LHCN-M2 (cell line): ENCODE data around the gene WDR64. TPM values are rescaled to one million over a fixed set of nuclear protein-coding genes. Genes with fewer than 3 reads are reported as not detected.

ENCODE experiments used
- DNase-seq: peaks from one replicate; pipeline ENCODE4 v3.0.0-alpha.2; 2012; ENCODE audit warnings: low read depth
- total RNA-seq: library from RNA; depleted of rRNA; stranded (reverse); fragments of >200 nt; gene quantifications from 2 replicates; pipeline ENCODE4 v1.2.3, GENCODE V29; 2014; rRNA removed

WDR64 gene
- total RNA-seq, 1 experiment from 2014 or later, result not detected

DNA sequence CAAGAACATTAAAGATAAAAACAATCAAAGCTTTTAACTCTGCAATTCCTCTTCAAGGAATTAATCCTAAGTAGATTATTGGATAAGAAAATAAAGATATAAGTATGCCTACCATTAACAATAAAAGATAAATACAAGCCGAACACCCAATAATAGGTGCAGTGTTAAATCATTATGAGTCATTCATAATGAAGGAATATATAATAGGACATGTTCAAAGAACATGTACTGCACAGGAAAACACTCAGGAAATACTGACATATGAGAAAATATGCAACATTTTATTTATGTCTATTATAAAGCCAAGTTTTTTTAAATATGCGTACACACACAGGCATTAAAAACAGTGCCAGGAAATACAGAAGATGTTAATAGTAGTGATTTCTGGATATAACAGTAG lies 184.9 kb downstream of the WDR64 start:
- no peak for DNase-seq

DNA sequence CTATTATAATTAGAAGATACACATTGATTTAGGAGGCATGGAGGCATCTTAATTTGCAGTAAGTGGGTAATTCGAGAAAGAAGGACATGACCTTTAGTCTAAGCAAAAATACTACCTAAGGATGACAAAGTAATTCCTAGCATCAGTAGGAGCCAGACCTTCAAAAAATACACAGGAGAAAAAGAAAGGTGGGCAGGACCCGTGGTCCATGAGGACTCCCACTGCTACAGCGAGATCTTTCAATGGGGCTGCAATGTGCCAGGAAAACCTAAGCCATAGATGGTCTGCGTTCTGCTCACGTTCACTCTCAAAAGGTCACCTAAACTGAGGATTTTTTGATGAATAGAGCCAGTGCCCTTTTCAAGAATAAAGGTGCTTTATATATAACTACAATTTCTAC lies 185.3 kb downstream of the WDR64 start:
- no peak for DNase-seq

DNA sequence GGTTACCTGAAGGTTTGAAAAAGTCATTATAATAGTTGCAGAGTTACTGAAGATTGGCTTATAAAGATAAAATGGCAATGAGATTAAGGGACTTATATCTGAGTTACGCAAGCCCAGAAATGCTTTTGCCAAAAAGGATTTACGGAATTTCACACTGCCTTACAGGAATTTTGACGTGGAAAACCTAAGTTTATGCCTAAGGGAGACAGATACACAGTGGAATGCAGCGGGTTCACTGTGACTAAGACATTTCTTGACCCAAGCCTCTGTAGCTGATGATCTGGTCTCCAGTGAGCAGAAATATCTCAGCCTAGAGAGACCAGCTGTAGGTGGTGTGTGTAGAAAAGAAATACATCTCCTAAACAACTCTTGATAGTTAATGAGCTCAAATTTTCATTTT lies 185.8 kb downstream of the WDR64 start:
- peak; percentile 73 for DNase-seq

DNA sequence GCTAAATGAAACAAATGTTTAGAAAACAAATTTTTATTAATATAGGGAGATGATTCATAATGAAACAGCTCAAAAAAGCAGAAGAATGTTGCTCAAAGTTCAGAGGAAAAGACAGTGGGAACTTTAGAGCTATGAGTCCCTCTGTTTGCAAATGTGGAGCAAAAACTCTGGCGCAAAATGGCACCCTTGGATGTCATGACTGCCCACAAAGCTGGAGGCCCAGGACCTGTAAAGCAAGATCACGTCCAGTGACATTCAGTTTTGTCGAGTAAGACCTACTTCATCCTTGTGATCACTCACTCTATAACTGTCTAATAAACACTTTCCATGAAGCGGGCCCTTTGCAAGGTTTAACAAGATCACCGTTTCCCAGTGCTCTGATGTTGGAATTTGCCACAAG lies 186.8 kb downstream of the WDR64 start:
- DNase-seq, result peak; percentile 22

DNA sequence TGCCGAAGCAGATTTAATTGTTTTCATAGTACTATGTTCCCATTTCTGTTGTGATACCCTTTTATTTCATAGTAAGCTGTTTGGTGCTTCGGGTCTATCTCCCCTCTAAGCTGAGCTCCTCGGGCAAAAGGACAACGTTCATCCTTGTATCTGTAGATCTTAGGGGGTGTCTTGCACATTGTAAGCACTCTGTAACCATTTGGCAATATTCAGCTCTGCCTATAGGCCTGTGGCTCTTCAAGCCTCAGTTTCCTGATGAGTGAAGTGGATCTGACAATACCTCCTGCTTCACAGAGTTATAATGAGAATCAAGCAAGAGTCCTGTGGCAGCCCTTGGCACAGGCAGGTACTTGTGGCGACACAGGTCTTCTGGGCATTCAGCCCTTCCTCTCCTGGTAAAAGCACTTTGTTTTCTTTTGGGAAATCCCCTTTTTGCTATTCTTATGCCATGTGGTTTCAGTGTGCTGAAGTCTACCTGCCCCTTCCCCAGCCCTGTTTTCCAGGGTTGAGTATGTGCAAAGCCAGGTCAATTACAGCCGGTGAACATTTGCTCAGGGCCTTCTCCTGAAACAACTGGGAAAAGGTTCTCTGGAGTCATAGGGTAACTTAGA lies 187.4 kb downstream of the WDR64 start:
- no peak for DNase-seq

DNA sequence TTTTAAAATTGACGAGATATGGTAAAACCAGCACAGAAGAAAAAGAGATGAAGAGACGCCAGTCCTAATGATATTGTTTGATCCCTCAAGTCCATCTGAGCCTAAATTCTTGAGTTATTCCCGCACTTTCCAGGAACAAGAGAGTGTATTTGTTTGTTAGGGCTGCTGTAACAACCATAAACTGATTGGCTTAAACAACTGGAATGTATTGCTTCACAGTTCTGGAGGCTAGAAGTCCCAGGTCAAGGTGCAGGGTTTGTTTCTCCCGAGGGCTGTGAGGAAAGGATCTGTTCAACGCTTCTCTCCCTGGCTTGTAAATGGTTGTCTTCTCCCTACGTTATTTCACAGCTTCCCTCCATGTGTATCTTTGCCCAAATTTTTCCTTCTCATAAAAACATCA lies 188.1 kb downstream of the WDR64 start:
- DNase-seq, result no peak

DNA sequence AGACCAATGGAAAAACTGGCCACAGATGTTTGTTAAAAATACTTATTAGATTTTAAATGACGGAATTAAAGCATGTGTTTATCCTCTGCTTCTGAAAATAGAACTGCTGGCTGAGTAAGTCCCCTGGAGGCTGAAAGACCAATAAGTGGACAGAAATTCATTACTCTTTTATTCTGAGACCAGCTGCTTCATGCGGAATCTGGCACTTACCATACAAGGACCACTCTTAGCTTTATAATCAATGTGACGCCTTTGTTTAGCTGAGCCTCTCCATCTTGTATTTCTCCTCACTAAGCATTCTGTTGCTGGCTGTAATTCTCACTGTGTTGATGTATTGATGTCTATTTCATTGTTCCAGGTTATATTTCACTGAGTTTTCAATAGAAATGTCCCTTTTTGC lies 189.6 kb downstream of the WDR64 start:
- no peak for DNase-seq

DNA sequence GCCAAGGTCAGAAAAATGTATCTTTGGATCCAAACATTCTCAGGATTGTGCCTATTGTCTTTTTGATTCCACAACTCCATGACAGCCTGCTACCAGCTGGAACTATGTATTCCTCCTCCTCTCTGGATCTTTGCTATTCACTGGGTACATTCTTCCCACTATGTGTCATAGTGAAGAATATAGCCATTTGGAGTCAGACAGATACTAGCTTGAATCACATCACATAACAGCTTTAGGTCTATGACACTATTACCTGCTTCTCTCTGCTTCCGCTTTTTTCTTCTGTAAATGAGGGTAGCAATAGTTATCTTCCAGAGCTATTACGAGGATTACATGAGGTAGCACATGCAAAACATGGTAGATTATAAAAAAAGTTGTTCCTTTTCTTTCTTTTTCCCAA lies 190.5 kb downstream of the WDR64 start:
- DNase-seq, result peak; percentile 42

DNA sequence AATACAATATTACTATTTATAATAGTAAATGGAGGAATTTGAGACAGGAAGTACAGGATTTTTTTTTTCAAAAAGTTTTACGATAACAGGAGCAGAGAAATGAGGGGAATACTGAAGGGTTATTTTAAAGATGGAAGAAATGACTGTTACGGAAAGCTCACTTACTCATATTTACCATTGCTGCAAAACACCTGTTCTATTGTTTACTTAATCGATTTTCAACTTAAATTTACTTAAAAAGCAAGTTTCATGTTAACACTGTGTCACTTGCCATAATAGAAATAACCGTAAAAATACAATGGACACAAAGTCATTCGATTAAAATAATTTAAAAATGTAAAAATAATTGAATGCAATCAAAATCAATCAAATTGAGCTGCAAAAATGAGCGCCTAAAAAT lies 192.5 kb downstream of the WDR64 start:
- DNase-seq, result no peak

DNA sequence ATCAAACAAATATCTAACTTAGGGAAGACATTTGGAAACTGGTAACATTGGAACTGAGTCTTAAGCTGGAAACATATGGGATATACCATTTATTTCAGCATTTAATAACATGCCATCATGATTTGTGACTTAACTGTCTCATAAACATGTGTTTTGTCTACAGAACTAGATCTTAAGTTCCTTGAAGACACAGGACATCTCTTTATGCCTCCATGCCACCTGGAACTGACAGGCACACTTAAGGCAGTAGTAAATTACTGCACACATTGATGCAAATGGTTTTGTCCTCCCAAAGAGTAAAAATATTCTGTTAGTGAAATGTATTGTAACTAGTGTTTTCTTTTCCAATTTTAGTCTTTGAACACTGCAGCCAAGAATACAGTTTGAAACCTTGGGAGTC lies 194.3 kb downstream of the WDR64 start:
- DNase-seq, result no peak

DNA sequence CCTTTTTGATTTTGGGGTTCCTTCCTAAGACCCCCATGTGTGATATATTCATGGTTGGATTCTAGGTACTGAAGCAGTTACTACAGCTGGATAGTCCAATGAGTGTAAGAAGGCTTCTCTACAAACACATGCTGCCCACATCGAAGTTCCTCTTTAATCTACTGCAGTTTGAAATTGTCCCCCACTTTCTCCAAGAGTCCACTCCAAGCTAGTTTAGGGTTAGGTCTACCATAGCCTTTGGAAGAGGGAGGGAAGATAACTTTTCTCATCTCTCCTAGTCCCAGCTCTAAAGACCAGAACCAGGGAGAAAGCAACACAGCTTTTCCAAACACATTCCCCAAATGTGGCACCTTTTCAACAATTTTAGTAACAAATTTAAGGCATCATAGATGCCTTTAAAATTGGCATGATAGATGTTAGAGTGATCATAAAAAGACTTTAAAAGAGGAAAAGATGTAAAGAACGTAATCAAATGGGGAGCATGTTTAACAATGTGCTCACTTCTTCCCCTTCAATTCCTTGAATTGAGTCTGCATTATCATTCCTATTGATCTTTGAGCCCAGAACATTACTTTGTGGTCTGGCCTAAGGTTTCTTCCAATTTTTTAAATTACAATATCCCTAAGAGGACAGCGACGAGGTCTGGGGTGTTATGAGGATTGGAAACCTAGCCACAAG lies 194.9 kb downstream of the WDR64 start:
- no peak for DNase-seq

DNA sequence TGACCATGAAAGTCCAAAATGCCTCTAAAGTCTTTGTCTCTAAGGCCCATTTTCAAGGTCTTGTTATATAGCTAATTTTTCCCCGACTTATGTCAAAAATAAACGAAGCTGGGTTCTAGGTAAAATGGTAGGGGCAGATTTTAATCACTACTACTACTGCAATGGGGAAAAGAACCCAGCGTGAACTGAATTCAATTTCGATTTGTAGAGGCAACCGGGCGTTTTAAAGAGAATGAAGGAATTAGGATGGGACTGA lies 195.4 kb downstream of the WDR64 start:
- no peak for DNase-seq

DNA sequence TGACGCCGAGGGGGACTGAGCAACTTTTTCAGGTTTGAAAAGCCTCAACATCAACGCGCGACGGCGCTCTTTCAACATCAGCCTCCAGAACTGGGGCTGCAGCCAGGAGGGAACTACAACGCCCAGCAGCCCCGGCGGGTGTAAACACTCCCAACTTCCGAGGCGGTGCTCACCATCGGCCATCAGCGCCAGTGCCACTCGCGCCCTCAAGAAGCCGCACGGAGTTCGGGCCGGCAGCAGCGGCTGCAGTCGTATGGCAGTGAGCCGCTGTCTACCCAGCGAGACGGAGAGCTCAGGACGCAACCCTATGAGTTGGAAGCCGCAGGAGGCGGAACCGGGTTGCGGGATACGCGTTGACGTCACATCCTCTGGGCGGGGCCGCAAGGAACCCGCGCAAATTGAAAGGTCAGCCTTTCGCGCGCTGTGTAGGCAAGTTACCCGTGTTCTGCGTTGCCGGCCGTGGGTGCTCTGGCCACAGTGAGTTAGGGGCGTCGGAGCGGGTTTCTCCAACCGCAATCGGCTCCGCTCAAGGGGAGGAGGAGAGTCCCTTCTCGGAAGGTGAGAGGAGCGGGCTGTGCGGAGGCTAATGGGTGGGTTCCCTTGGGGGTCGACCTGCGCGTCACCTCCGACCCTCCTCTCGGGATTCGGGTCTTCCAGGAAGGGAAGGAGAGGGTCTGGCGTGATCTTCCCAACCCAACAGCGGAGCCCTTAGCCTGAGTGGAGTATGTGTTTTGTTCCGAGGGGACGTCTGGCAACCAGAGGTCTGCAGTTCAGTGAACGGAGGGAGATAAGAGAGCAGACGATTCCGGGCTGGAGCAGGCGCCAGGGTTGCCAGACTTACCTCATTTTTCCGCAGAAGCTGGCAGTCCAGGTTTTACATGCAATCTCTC lies 196.0 kb downstream of the WDR64 start, which contains the start of gene EXO1:
Gene EXO1 (plus strand): TSS at position 409 of the 890 bp plus-strand sequence. CDS start 2,222 bp downstream, outside the sequence.
- DNase-seq, result peak; percentile 93

DNA sequence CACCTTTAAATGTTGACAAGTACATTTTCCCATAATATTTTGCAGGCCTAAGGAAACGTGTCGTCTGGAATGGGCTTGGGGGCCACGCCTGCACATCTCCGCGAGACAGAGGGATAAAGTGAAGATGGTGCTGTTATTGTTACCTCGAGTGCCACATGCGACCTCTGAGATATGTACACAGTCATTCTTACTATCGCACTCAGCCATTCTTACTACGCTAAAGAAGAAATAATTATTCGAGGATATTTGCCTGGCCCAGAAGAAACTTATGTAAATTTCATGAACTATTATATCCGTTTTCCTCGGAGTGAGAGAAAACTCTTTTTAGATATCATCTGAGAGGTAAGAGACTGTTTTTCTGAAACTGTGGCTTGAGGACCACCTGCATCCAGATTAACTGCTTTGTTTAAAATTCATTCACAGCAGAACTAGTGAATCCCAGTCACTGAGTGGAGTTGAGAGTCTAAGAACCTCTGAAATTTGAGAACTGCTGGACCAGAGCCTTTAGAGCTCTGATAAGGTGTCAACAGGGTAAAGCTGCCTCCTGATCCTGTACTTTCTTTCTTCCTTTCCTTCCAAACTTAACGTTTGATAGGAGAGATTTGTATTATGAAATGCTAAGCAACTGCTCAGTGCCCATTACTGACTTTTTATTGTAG lies 196.7 kb downstream of the WDR64 start:
- no peak for DNase-seq

DNA sequence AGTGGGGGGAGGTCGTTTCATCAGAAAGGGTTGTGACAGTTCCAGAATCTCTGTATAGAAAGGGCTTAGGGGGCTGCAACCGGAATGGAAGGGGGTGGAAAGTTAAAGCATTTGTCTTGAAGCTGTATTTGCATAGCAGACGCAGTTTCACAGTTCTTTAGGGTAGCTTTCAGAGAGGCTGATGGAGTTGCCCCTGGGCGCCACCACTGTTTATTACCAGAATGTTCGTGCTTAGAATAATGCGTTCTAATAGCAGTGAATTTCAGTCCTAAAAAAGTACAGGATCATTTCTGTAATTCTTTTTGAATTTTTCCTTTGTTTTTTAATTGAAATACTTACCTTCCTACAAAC lies 197.2 kb downstream of the WDR64 start:
- DNase-seq, result no peak

Other genes with a start within 250 kb of the WDR64 start
- gene FH, start 132.5 kb upstream of the WDR64 start, total RNA-seq, result 84.4 and 96.6 TPM in 2 replicates
- under 0.01 TPM in 1 of 2 replicates, not detected in the other for gene KMO, start 119.9 kb upstream of the WDR64 start, total RNA-seq
- gene CHML, start 11.9 kb upstream of the WDR64 start, total RNA-seq, result 8.7 and 10.4 TPM in 2 replicates
- 33.5 and 34.5 TPM in 2 replicates for gene OPN3, start 11.9 kb upstream of the WDR64 start, total RNA-seq
- 34.2 and 37.7 TPM in 2 replicates for gene EXO1, start 195.9 kb downstream of the WDR64 start, total RNA-seq